HepG2 (cell line): ENCODE data around the gene MIEF1. TPM values are rescaled to one million over a fixed set of nuclear protein-coding genes. Genes with fewer than 3 reads are reported as not detected.

Experiments used
- ARNT ChIP-seq: fragments of 450-650 bp; IDR thresholded peaks from 2 replicates; pipeline ENCODE4 v1.6.1; 2017
- DNMT1 ChIP-seq: sonication (generic); formaldehyde crosslinking; IDR thresholded peaks from 2 replicates; pipeline ENCODE4 v1.5.1; 2020; ENCODE audit warnings: mild to moderate bottlenecking, missing genetic modification reagents
- FOXP4 ChIP-seq: sonication (generic); formaldehyde crosslinking; IDR thresholded peaks from 2 replicates; pipeline ENCODE4 v1.4.0; 2020; ENCODE audit warnings: missing genetic modification reagents
- HOXA7 ChIP-seq: sonication (generic); formaldehyde crosslinking; IDR thresholded peaks from 2 replicates; pipeline ENCODE4 v1.8.1; 2022; ENCODE audit warnings: mild to moderate bottlenecking, missing genetic modification reagents, moderate library complexity
- KAT8 ChIP-seq: IDR thresholded peaks from 2 replicates; pipeline ENCODE4 v1.6.1; 2016; ENCODE audit warnings: missing genetic modification reagents, missing compliant biosample characterization
- KLF6 ChIP-seq: IDR thresholded peaks from 2 replicates; pipeline ENCODE4 v1.8.0; 2016; ENCODE audit warnings: missing biosample characterization, missing genetic modification reagents
- MXD1 ChIP-seq: sonication (generic); formaldehyde crosslinking; IDR thresholded peaks from 2 replicates; pipeline ENCODE4 v1.4.0; 2020; ENCODE audit warnings: mild to moderate bottlenecking, missing genetic modification reagents
- POGZ ChIP-seq: sonication (generic); formaldehyde crosslinking; IDR thresholded peaks from 2 replicates; pipeline ENCODE4 v1.4.0; 2020; ENCODE audit warnings: mild to moderate bottlenecking, missing genetic modification reagents
- SETDB1 ChIP-seq: sonication (generic); formaldehyde crosslinking; IDR thresholded peaks from 2 replicates; pipeline ENCODE4 v1.5.1; 2020; ENCODE audit warnings: missing genetic modification reagents, mild to moderate bottlenecking, borderline replicate concordance
- SOX13 ChIP-seq, 3 experiments: fragments of 450-650 bp in 1 of 3; sonication (generic) in 1 of 3; formaldehyde crosslinking in 1 of 3; IDR thresholded peaks in 2 of 3; conservative IDR thresholded peaks in 1 of 3; 2 replicates each; pipeline versions ENCODE4 v1.5.0 to v1.6.1; 2016 to 2020; ENCODE audit warnings: antibody characterized with exemption in 1 of 3, mild to moderate bottlenecking in 1 of 3, missing compliant biosample characterization in 1 of 3, missing genetic modification reagents in 1 of 3, moderate library complexity in 1 of 3
- SRY ChIP-seq: sonication (generic); formaldehyde crosslinking; IDR thresholded peaks from 2 replicates; pipeline ENCODE4 v1.8.0; 2022; ENCODE audit warnings: mild to moderate bottlenecking, missing genetic modification reagents
- ZBTB42 ChIP-seq: sonication (generic); formaldehyde crosslinking; IDR thresholded peaks from 2 replicates; pipeline ENCODE4 v1.5.0; 2020; ENCODE audit warnings: mild to moderate bottlenecking, missing genetic modification reagents
- ZNF136 ChIP-seq: sonication (generic); formaldehyde crosslinking; IDR thresholded peaks from 2 replicates; pipeline ENCODE4 v1.8.1; 2022; ENCODE audit warnings: low read depth, mild to moderate bottlenecking, moderate library complexity, missing genetic modification reagents
- ZNF333 ChIP-seq: sonication (generic); formaldehyde crosslinking; IDR thresholded peaks from 2 replicates; pipeline ENCODE4 v1.4.0; 2020; ENCODE audit warnings: mild to moderate bottlenecking, missing genetic modification reagents, borderline replicate concordance
- ZNF362 ChIP-seq: sonication (generic); formaldehyde crosslinking; IDR thresholded peaks from 2 replicates; pipeline ENCODE4 v1.4.0; 2020; ENCODE audit warnings: missing genetic modification reagents, mild to moderate bottlenecking, borderline replicate concordance
- ZNF468 ChIP-seq: sonication (generic); formaldehyde crosslinking; IDR thresholded peaks from 2 replicates; pipeline ENCODE4 v1.8.0; 2022; ENCODE audit warnings: mild to moderate bottlenecking, moderate library complexity, missing genetic modification reagents
- ZNF724P ChIP-seq: sonication (generic); formaldehyde crosslinking; IDR thresholded peaks from 2 replicates; pipeline ENCODE4 v1.8.0; 2022; ENCODE audit warnings: missing genetic modification reagents, borderline replicate concordance
- ZNF740 ChIP-seq: sonication (generic); formaldehyde crosslinking; IDR thresholded peaks from 2 replicates; pipeline ENCODE4 v1.4.0; 2020; ENCODE audit warnings: missing genetic modification reagents
- ZZZ3 ChIP-seq: sonication (generic); formaldehyde crosslinking; IDR thresholded peaks from 2 replicates; pipeline ENCODE4 v1.4.0; 2020; ENCODE audit warnings: missing genetic modification reagents, mild to moderate bottlenecking, borderline replicate concordance
- polyA plus RNA-seq, 8 experiments: library from polyadenylated mRNA; depleted of rRNA in 3 of 8; stranded (reverse) in 7 of 8; unstranded in 1 of 8; fragments of >200 nt; fragmentation: Illumina TruSeq in 4 of 8; extraction: Trizol in 4 of 8; gene quantifications; 2 replicates each; pipeline versions ENCODE4 v1.2.1 to v1.2.3, GENCODE V29; 2011 to 2016; ENCODE audit warnings: low read depth in 4 of 8, missing spikeins in 1 of 8, mixed read lengths in 1 of 8; ENCODE audit not compliant: insufficient read depth in 1 of 8
- total RNA-seq, 5 experiments: library from RNA; depleted of rRNA; stranded (reverse); fragments of >200 nt; fragmentation: Illumina TruSeq; extraction: Trizol; gene quantifications; 2 replicates each; pipeline ENCODE4 v1.2.3, GENCODE V29; 2016; ENCODE audit warnings: low read depth in 1 of 5
- TF ChIP-seq, protein P1 (sequence below): sonication (generic); formaldehyde crosslinking; IDR thresholded peaks from 2 replicates; pipeline ENCODE4 v1.4.0; 2020; ENCODE audit warnings: low read depth, mild to moderate bottlenecking, missing genetic modification reagents
- TF ChIP-seq, protein P2 (sequence below): sonication (generic); formaldehyde crosslinking; IDR thresholded peaks from 2 replicates; pipeline ENCODE4 v1.4.0; 2020; ENCODE audit warnings: mild to moderate bottlenecking, low read depth, missing genetic modification reagents

The MIEF1 gene
- total and polyA plus RNA-seq, 2 of the 13 experiments (the other 11 are each of a cell fraction or from before 2014, with no cell fraction given) = 21.7 to 34.8 TPM

- TF ChIP-seq SOX13 (IDR thresholded peaks at IDR 0.05) (no peak), SOX13 (CRISPR knock-in tag; conservative IDR thresholded peaks at IDR 0.05 in 1 of 2, IDR thresholded peaks at IDR 0.05 in 1 of 2) (peak in 1 of 2 experiments; percentile 66; a peak in 2 of 4 replicates), ZNF724P (peak; percentile 58; the same call in 1 of the 2 replicates), ARNT (no peak), HOXA7 (CRISPR knock-in tag) (no peak), ZNF468 (CRISPR knock-in tag) (no peak), ZNF136 (CRISPR knock-in tag) (peak; percentile 83; the same call in 1 of the 2 replicates), ZBTB42 (CRISPR knock-in tag) (peak; percentile 69; the same call in 1 of the 2 replicates), KLF6 (CRISPR knock-in tag) (peak; percentile 78; the same call in 1 of the 2 replicates), SRY (CRISPR knock-in tag) (no peak), ZZZ3 (CRISPR knock-in tag) (0 out of 2 replicates have a peak, but pooled peaks have one; percentile 47), KAT8 (CRISPR knock-in tag) (peak; percentile 76), ZNF740 (CRISPR knock-in tag) (no peak), ZNF362 (CRISPR knock-in tag) (peak; percentile 44; the same call in 1 of the 2 replicates), POGZ (peak; percentile 88), MXD1 (CRISPR knock-in tag) (no peak), DNMT1 (CRISPR knock-in tag) (peak; percentile 76; the same call in 1 of the 2 replicates), ZNF333 (0 out of 2 replicates have a peak, but pooled peaks have one; percentile 31), FOXP4 (CRISPR knock-in tag) (peak; percentile 75), SETDB1 (CRISPR knock-in tag) (no peak)
- TF ChIP-seq, protein P1, sequence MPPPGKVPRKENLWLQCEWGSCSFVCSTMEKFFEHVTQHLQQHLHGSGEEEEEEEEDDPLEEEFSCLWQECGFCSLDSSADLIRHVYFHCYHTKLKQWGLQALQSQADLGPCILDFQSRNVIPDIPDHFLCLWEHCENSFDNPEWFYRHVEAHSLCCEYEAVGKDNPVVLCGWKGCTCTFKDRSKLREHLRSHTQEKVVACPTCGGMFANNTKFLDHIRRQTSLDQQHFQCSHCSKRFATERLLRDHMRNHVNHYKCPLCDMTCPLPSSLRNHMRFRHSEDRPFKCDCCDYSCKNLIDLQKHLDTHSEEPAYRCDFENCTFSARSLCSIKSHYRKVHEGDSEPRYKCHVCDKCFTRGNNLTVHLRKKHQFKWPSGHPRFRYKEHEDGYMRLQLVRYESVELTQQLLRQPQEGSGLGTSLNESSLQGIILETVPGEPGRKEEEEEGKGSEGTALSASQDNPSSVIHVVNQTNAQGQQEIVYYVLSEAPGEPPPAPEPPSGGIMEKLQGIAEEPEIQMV = peak; percentile 78; the same call in 1 of the 2 replicates
- TF ChIP-seq, protein P2, sequence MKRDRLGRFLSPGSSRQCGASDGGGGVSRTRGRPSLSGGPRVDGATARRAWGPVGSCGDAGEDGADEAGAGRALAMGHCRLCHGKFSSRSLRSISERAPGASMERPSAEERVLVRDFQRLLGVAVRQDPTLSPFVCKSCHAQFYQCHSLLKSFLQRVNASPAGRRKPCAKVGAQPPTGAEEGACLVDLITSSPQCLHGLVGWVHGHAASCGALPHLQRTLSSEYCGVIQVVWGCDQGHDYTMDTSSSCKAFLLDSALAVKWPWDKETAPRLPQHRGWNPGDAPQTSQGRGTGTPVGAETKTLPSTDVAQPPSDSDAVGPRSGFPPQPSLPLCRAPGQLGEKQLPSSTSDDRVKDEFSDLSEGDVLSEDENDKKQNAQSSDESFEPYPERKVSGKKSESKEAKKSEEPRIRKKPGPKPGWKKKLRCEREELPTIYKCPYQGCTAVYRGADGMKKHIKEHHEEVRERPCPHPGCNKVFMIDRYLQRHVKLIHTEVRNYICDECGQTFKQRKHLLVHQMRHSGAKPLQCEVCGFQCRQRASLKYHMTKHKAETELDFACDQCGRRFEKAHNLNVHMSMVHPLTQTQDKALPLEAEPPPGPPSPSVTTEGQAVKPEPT (CRISPR knock-in tag) = no peak; the same call in 1 of the 2 replicates
Observed at GRCh38 chr22:39528681-39529486, 26.8 kb downstream of the MIEF1 start (continued).
